Fibroblast of skin of back (primary cell): ENCODE measurements around the gene GRIP1.
"Not testable (repeated sequence)": the region's sequence is repeated elsewhere in the genome, so short reads cannot be mapped to it uniquely, and the experiment has no call there.

ENCODE experiments used
- DNase-seq: peaks from one replicate; pipeline ENCODE4 v3.0.0-alpha.2; 2013

Gene GRIP1

GRCh38 chr12:66314278-66314677 lies 364.6 kb downstream of the GRIP1 start:
- DNase-seq, result no peak

- no peak for DNase-seq
These were observed 366.7 kb downstream of the GRIP1 start for GRCh38 chr12:66312189-66312588.

- peak; percentile 4 for DNase-seq
These were observed 369.3 kb downstream of the GRIP1 start for GRCh38 chr12:66309606-66310005.

GRCh38 chr12:66304296-66304900 lies 374.5 kb downstream of the GRIP1 start:
- no peak for DNase-seq

GRCh38 chr12:66303316-66303804 lies 375.5 kb downstream of the GRIP1 start:
- not testable (repeated sequence) for DNase-seq

GRCh38 chr12:66302827-66303169 lies 376.1 kb downstream of the GRIP1 start:
- no peak for DNase-seq

GRCh38 chr12:66301944-66302826 lies 376.7 kb downstream of the GRIP1 start, which contains the start of gene HELB:
HELB (plus strand) TSS chr12:66302493; CDS start chr12:66302604, 111 bp downstream.
- peak; percentile 96 for DNase-seq

- no peak for DNase-seq
These were observed 381.0 kb downstream of the GRIP1 start for GRCh38 chr12:66297923-66298322.
